GM21576 (cell line): ENCODE measurements around the gene ASNSD1.
A peak's percentile ranks its signal among the peaks of the same experiment; 100 is the strongest.

ENCODE experiments used
- ATAC-seq: cut with Tn5 transposase; IDR thresholded peaks from one replicate; pipeline ENCODE4 v1.9.1; 2021; ENCODE audit warnings: mild to moderate bottlenecking, moderate library complexity; ENCODE audit not compliant: unreplicated experiment

The ASNSD1 gene

GRCh38 chr2:189661148-189661956 lies at the start of gene ASNSD1:
ASNSD1 (plus strand) TSS chr2:189661459; CDS start chr2:189666133, 4,674 bp downstream.
- peak; percentile 92 for ATAC-seq

DNA sequence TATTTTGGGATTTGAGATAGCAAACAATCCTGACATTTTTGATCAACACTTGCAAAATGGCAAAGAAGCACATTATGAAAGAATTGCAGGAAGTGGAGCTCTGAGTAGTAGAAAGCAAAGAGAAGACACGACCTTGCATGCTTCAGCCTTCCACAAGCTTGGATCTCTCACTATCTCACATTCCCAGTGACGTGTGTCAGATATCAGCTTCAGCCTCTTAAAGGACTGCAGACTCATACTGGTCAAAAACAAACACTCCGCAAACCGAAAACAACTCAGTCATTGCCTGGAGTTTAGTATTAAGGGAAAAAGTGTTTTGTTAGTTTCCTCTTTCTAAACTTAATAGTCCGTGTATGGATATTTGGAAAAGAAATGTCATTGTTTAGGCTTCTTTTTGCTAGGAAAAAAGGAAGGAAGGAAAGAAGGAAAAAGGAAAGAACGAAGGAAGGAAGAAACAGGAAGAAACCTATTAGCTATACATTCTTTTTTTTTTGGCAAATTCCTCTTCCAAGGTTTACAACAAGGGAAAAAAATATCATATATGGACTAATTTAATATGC lies 48.1 kb upstream of the ASNSD1 start:
- no peak for ATAC-seq

GRCh38 chr2:189613650-189614420 lies 47.4 kb upstream of the ASNSD1 start:
- ATAC-seq, result no peak

GRCh38 chr2:189614585-189614984 lies 46.7 kb upstream of the ASNSD1 start:
- ATAC-seq, result no peak

GRCh38 chr2:189618197-189618596 lies 43.1 kb upstream of the ASNSD1 start:
- no peak for ATAC-seq

GRCh38 chr2:189621781-189622180 lies 39.5 kb upstream of the ASNSD1 start:
- no peak for ATAC-seq

DNA sequence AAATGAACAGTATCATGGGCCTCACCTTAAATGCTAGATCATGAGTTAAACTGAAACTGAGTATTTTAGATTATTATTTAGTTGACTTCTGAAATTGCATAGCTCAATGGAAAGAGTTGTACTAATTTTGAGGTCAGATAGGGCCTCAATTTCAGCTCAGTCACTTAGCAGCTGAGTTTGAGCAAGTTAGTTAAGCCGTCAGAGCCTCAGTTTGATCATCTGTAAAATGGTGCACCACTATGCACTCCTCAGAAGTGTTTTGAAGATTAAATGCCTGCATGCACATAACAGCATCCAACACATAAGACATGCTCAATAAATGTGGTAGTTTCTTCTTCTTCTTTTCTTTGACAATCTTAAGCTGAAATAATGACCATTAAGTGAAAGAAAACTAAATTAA lies 38.2 kb upstream of the ASNSD1 start:
- ATAC-seq, result no peak

GRCh38 chr2:189624648-189625355 lies 36.5 kb upstream of the ASNSD1 start:
- ATAC-seq, result no peak

DNA sequence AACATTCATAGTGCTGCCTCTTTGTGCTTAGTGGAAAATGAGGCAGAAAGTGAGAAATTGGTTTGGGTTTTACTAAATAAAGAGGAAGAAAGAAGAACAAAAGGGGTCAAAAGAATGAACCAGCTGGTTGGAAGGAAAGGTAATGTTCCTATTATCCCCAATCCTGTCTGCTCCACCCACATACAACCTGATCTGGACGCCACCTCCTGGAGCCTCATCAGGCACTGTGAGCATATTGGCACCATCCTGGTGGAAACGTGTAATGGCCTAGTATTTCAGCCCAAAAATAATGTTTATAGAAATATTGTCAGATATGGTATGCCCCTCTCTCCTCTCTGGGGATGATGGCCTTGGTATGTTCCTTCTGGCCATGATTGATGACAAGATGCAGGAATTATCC lies 35.6 kb upstream of the ASNSD1 start:
- ATAC-seq, result no peak

GRCh38 chr2:189627789-189628188 lies 33.5 kb upstream of the ASNSD1 start:
- ATAC-seq, result no peak

GRCh38 chr2:189628817-189629530 lies 32.3 kb upstream of the ASNSD1 start:
- no peak for ATAC-seq

DNA sequence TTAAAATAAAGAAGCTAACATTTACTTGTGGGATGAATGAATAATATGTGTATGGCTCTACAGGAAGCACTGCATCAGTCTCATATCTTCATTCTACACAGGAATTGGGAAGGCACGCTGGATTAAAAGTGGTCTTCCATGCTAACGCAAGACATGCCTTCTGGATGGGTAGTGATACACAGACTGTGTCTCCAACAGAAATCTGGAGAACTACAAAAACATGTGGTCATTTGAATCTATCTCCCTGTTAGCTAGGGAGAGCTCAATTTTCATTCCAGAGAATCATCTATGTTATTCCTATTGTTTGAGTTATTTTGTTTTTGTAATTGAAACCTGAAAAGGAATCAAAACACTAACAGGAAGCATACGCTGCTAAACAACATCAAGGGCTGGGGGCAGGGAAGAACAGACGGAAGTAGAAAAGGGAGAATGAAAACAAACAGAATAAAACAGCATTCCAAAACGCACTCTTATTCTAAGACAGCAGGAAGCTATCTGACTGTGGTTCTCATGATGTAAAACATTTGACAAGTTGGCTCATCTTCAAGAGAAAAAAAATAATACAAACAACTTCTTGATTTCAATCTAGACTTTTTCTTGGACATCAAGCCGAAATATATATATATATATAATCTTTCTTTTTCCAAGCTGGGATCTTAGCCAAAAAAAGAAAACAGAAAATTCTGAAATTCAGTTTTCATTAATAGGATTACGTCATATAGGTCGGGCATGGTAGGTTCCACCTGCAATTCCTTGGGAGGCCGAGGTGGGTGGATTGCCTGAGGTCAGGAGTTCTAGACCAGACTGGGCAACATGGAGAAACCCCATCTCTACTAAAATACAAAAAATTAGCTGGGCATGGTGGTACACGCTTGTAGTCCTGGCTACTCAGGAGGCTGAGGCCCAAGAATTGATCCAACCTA lies 31.5 kb upstream of the ASNSD1 start:
- ATAC-seq, result no peak

DNA sequence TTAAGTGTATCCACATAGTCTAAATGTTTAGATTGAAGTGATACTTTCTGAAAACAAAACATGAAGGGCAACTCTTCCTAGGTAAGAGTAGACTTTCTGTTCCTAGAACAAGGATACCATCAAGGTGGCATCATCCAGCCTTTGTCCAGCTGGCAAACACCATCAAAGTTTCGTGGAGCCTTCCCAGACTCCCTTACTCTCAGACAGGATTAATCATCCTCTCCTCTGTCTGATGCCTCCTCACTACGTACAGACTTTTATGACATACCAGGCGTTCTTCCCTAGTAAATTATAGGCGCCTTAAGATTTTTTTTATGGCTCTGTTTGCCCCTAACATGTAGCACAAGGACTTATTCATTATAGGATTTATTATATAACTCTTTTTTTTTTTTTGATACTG lies 29.4 kb upstream of the ASNSD1 start:
- no peak for ATAC-seq

- ATAC-seq, result no peak
These were observed 27.9 kb upstream of the ASNSD1 start for GRCh38 chr2:189633392-189633811.

DNA sequence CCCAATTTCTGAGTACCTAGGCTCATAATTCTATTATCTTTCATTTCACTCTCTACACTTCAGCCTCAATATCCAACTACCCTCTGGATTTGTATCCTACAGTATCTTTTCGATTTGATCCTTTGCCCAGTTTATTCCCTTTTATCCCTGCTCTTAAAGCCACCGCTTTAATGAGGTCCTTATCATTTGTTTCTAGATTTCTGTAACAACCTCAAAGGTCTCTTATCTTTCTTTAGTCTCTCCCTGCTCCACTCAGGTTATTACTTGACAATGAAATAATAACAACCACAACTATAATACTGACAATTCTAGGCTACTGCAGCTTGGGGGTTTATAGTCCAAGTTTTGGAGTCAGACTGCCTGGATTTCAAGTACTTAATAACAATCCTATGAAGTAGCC lies 25.9 kb upstream of the ASNSD1 start:
- no peak for ATAC-seq

- ATAC-seq, result no peak
These were observed 22.8 kb upstream of the ASNSD1 start for GRCh38 chr2:189638301-189639006.

GRCh38 chr2:189639007-189639609 lies 22.2 kb upstream of the ASNSD1 start:
- no peak for ATAC-seq

GRCh38 chr2:189641002-189641401 lies 20.3 kb upstream of the ASNSD1 start:
- ATAC-seq, result no peak
